ENCODE measurements around the gene GPT2. TPM values are rescaled to one million over a fixed set of nuclear protein-coding genes. Genes with fewer than 3 reads are reported as not detected.

GPT2 gene
- total RNA-seq, 3 donors from 2014 or later (not counting 1 experiment from before 2014, with no cell fraction given), result 0.64 to 1.3 (median 1.2) TPM

GRCh38 chr16:46887524-46887854 is 3.3 kb downstream of the GPT2 start:
- no peak overlapping the region for H3K4me3 Mint-ChIP-seq
- DNase-seq, result no peak

GRCh38 chr16:46889245-46889941 is 5.2 kb downstream of the GPT2 start:
- TF ChIP-seq CTCF (IDR thresholded peaks at IDR 0.05), result no peak
- peaks cover 0 to 9% of the 10 kb centered on the region in 2 donors for H3K4me1 Mint-ChIP-seq
- Histone ChIP-seq H3K27me3 (ENCODE audit: control insufficient read depth, insufficient read depth, low read length) (no peaks in the 10 kb centered on the region), H3K4me1 (ENCODE audit: control insufficient read depth, insufficient read depth, low read length) (peaks cover 5% of the 10 kb centered on the region), H3K27ac (ENCODE audit: low read length) (no peak overlapping the region), H3K4me3 (ENCODE audit: low read length) (no peak overlapping the region), H3K9me3 (ENCODE audit: control insufficient read depth, insufficient read depth, low read length) (no peaks in the 10 kb centered on the region), H3K36me3 (ENCODE audit: control insufficient read depth, insufficient read depth, low read length) (no peaks in the 10 kb centered on the region)
- no peaks in the 10 kb centered on the region for H3K9me3 Mint-ChIP-seq
- intact Hi-C loops (cut with micrococcal nuclease), result no loop called here
- no peak overlapping the region for H3K4me3 Mint-ChIP-seq
- DNase-seq (no peak), ATAC-seq (no peak)
- H3K36me3 Mint-ChIP-seq, result no peaks in the 10 kb centered on the region
- WGBS (ENCODE audit: insufficient coverage), result 92% methylated on average over 5 of the region's 5 CpGs
- H3K27ac Mint-ChIP-seq, result no peak overlapping the region
- H3K27me3 Mint-ChIP-seq (ENCODE audit: low read depth in 2 of 2), result peaks cover 0 to 14% of the 10 kb centered on the region in 2 donors

More at GRCh38 chr16:46887524-46887854, 3.3 kb downstream of the GPT2 start:
- 77% methylated on average over 2 of the region's 2 CpGs for WGBS (ENCODE audit: insufficient coverage)
- no peaks in the 10 kb centered on the region for H3K36me3 Mint-ChIP-seq
- ATAC-seq, result no peak
- H3K27me3 ChIP-seq (ENCODE audit: control insufficient read depth, insufficient read depth, low read length), result no peaks in the 10 kb centered on the region
- peaks cover 6 to 18% of the 10 kb centered on the region in 2 donors for H3K4me1 Mint-ChIP-seq
- no peaks in the 10 kb centered on the region for H3K9me3 Mint-ChIP-seq
- H3K9me3 ChIP-seq (ENCODE audit: control insufficient read depth, insufficient read depth, low read length), result no peaks in the 10 kb centered on the region
- peaks cover 0 to 14% of the 10 kb centered on the region in 2 donors for H3K27me3 Mint-ChIP-seq (ENCODE audit: low read depth in 2 of 2)
- H3K4me3 ChIP-seq (ENCODE audit: low read length), result no peak overlapping the region
- H3K27ac ChIP-seq (ENCODE audit: low read length), result no peak overlapping the region
- H3K36me3 ChIP-seq (ENCODE audit: control insufficient read depth, insufficient read depth, low read length), result no peaks in the 10 kb centered on the region
- intact Hi-C loops (cut with micrococcal nuclease), result no loop called here
- H3K4me1 ChIP-seq (ENCODE audit: control insufficient read depth, insufficient read depth, low read length), result peaks cover 13% of the 10 kb centered on the region
- no peak for TF ChIP-seq CTCF (IDR thresholded peaks at IDR 0.05)
- H3K27ac Mint-ChIP-seq, result no peak overlapping the region

GRCh38 chr16:46889942-46890300 is 5.8 kb downstream of the GPT2 start:
- no peak overlapping the region for H3K27ac ChIP-seq (ENCODE audit: low read length)
- DNase-seq, result no peak
- peaks cover 3% of the 10 kb centered on the region for H3K4me1 ChIP-seq (ENCODE audit: control insufficient read depth, insufficient read depth, low read length)
- no peaks in the 10 kb centered on the region for H3K9me3 Mint-ChIP-seq
- H3K36me3 ChIP-seq (ENCODE audit: control insufficient read depth, insufficient read depth, low read length), result no peaks in the 10 kb centered on the region
- H3K27me3 Mint-ChIP-seq (ENCODE audit: low read depth in 2 of 2), result peaks cover 0 to 14% of the 10 kb centered on the region in 2 donors
- TF ChIP-seq CTCF (IDR thresholded peaks at IDR 0.05), result no peak
- no peak overlapping the region for H3K27ac Mint-ChIP-seq
- H3K36me3 Mint-ChIP-seq, result no peaks in the 10 kb centered on the region
- H3K4me1 Mint-ChIP-seq, result peaks cover 0 to 7% of the 10 kb centered on the region in 2 donors
- 84% methylated on average over 5 of the region's 5 CpGs for WGBS (ENCODE audit: insufficient coverage)
- H3K9me3 ChIP-seq (ENCODE audit: control insufficient read depth, insufficient read depth, low read length), result no peaks in the 10 kb centered on the region
- H3K4me3 Mint-ChIP-seq, result no peak overlapping the region
- no peak for ATAC-seq
- intact Hi-C loops (cut with micrococcal nuclease), result no loop called here
- no peaks in the 10 kb centered on the region for H3K27me3 ChIP-seq (ENCODE audit: control insufficient read depth, insufficient read depth, low read length)
- H3K4me3 ChIP-seq (ENCODE audit: low read length), result no peak overlapping the region

- Histone ChIP-seq H3K4me1 (ENCODE audit: control insufficient read depth, insufficient read depth, low read length) (no peaks in the 10 kb centered on the region), H3K27me3 (ENCODE audit: control insufficient read depth, insufficient read depth, low read length) (no peaks in the 10 kb centered on the region), H3K9me3 (ENCODE audit: control insufficient read depth, insufficient read depth, low read length) (no peaks in the 10 kb centered on the region), H3K36me3 (ENCODE audit: control insufficient read depth, insufficient read depth, low read length) (no peaks in the 10 kb centered on the region), H3K4me3 (ENCODE audit: low read length) (no peak overlapping the region), H3K27ac (ENCODE audit: low read length) (no peak overlapping the region)
- no peak for TF ChIP-seq CTCF (IDR thresholded peaks at IDR 0.05)
- intact Hi-C loops (cut with micrococcal nuclease), result no loop called here
- Mint-ChIP-seq H3K9me3 (no peaks in the 10 kb centered on the region), H3K27ac (no peak overlapping the region), H3K27me3 (ENCODE audit: low read depth in 2 of 2) (peaks cover 0 to 2% of the 10 kb centered on the region in 2 donors), H3K4me1 (no peaks in the 10 kb centered on the region), H3K36me3 (no peaks in the 10 kb centered on the region), H3K4me3 (no peak overlapping the region)
- WGBS (ENCODE audit: insufficient coverage), result 60% methylated on average over 1 of the region's 1 CpG
- no peak for DNase-seq
- ATAC-seq, result no peak
Observed at GRCh38 chr16:46891910-46892309, 7.7 kb downstream of the GPT2 start.

Data from natural killer cell (primary cell).